Prostate gland (tissue), 2 donors: ENCODE results near the gene DTX1.

Experiments used
- CTCF ChIP-seq, 4 experiments: fragments of 200-600 bp in 2 of 4; fragments of 450-650 bp in 2 of 4; sonication (generic) in 2 of 4; IDR thresholded peaks; 1 replicate in 3 of 4; 2 replicates in 1 of 4; pipeline ENCODE4 v1.5.1; 2016 to 2019; ENCODE audit warnings: antibody characterized with exemption in 4 of 4, mild to moderate bottlenecking in 2 of 4, moderate library complexity in 2 of 4
- POLR2A ChIP-seq: fragments of 450-650 bp; IDR thresholded peaks from one replicate; pipeline ENCODE4 v1.6.1; 2016; ENCODE audit warnings: antibody characterized with exemption, mild to moderate bottlenecking

- TF ChIP-seq POLR2A = no peak
- no peak for TF ChIP-seq CTCF (IDR thresholded peaks at IDR 0.05)
Observed at GRCh38 chr12:113070117-113070906, 13.8 kb downstream of the DTX1 start.
